GM19099 (cell line): ENCODE measurements around the gene MGAM2.

ENCODE experiments used
- POLR2A ChIP-seq: IDR thresholded peaks from 3 replicates; pipeline ENCODE4 v1.6.1; 2011; ENCODE audit warnings: low read depth; ENCODE audit not compliant: insufficient read length; ENCODE audit errors: extremely low read depth

The MGAM2 gene

GRCh38 chr7:142140401-142140959 is 29.0 kb downstream of the MGAM2 start:
- TF ChIP-seq POLR2A, result no peak

- no peak for TF ChIP-seq POLR2A
Measured at GRCh38 chr7:142142702-142143101, 31.2 kb downstream of the MGAM2 start.

GRCh38 chr7:142146124-142146523 is 34.6 kb downstream of the MGAM2 start:
- TF ChIP-seq POLR2A, result no peak

- no peak for TF ChIP-seq POLR2A
Measured at GRCh38 chr7:142150356-142150755, 38.8 kb downstream of the MGAM2 start.

- no peak for TF ChIP-seq POLR2A
Measured at GRCh38 chr7:142150869-142151268, 39.4 kb downstream of the MGAM2 start.

GRCh38 chr7:142152076-142152475 is 40.6 kb downstream of the MGAM2 start:
- TF ChIP-seq POLR2A, result no peak

- no peak for TF ChIP-seq POLR2A
Measured at GRCh38 chr7:142153400-142153799, 41.9 kb downstream of the MGAM2 start.

- no peak for TF ChIP-seq POLR2A
Measured at GRCh38 chr7:142158736-142159496, 47.4 kb downstream of the MGAM2 start.

- TF ChIP-seq POLR2A, result no peak
Measured at GRCh38 chr7:142161921-142162320, 50.4 kb downstream of the MGAM2 start.

GRCh38 chr7:142168746-142169145 is 57.2 kb downstream of the MGAM2 start:
- TF ChIP-seq POLR2A, result no peak

- no peak for TF ChIP-seq POLR2A
Measured at GRCh38 chr7:142172932-142173331, 61.4 kb downstream of the MGAM2 start.

GRCh38 chr7:142174441-142174840 is 62.9 kb downstream of the MGAM2 start:
- no peak for TF ChIP-seq POLR2A

GRCh38 chr7:142175594-142175993 is 64.1 kb downstream of the MGAM2 start:
- no peak for TF ChIP-seq POLR2A

GRCh38 chr7:142176901-142177300 is 65.4 kb downstream of the MGAM2 start:
- TF ChIP-seq POLR2A, result no peak

GRCh38 chr7:142177869-142178268 is 66.4 kb downstream of the MGAM2 start:
- no peak for TF ChIP-seq POLR2A

- no peak for TF ChIP-seq POLR2A
Measured at GRCh38 chr7:142180426-142180825, 68.9 kb downstream of the MGAM2 start.

- TF ChIP-seq POLR2A, result no peak
Measured at GRCh38 chr7:142181211-142181610, 69.7 kb downstream of the MGAM2 start.

- no peak for TF ChIP-seq POLR2A
Measured at GRCh38 chr7:142181966-142182365, 70.4 kb downstream of the MGAM2 start.

- no peak for TF ChIP-seq POLR2A
Measured at GRCh38 chr7:142185069-142185468, 73.6 kb downstream of the MGAM2 start.
